Panc1 (cell line): ENCODE results near the gene RABL3. TPM values are rescaled to one million over a fixed set of nuclear protein-coding genes. Genes with fewer than 3 reads are reported as not detected.

Experiments used
- ATAC-seq: fragments of 200-7000 bp; cut with Tn5 transposase; 2 replicates; pipeline ENCODE4 v1.9.1; 2020; ENCODE audit warnings: mild to moderate bottlenecking, moderate library complexity
- BruUV-seq: library from RNA; stranded (reverse); fragments of 400-500 nt; replicated peaks from 2 replicates; lab custom pipeline; 2021; lab: Mats Ljungman, UMichigan
- CTCF ChIA-PET: fragments of 300-600 bp; sonication (Branson Sonifier 250); formaldehyde crosslinking; loops from one replicate; lab custom pipeline; 2022; ENCODE audit warnings: antibody characterized with exemption; lab: Charles Lee
- POLR2A ChIA-PET: fragments of 300-600 bp; sonication (Branson Sonifier 250); formaldehyde crosslinking; loops from one replicate; lab custom pipeline; 2022; ENCODE audit warnings: antibody characterized with exemption; lab: Charles Lee
- DNase-seq: peaks from one replicate; pipeline ENCODE4 v3.0.0-alpha.2; 2010; ENCODE audit warnings: low read depth, low spot score
- H3K27ac ChIP-seq: 2 replicates; pipeline ENCODE4 v1.5.1; 2011; ENCODE audit warnings: mild to moderate bottlenecking, low read length, inconsistent platforms
- H3K27me3 ChIP-seq: fragments of 200-500 bp; sonication (Bioruptor generic); 2 replicates; pipeline ENCODE4 v1.6.0; 2014; ENCODE audit warnings: low read length, inconsistent platforms; ENCODE audit not compliant: control insufficient read depth, insufficient read depth
- H3K36me3 ChIP-seq: fragments of 200-500 bp; sonication (Bioruptor generic); 2 replicates; pipeline ENCODE4 v1.5.1; 2014; ENCODE audit warnings: inconsistent platforms, mild to moderate bottlenecking, low read length, moderate library complexity; ENCODE audit not compliant: control insufficient read depth, insufficient read depth
- H3K4me1 ChIP-seq: 2 replicates; pipeline ENCODE4 v1.5.1; 2011; ENCODE audit warnings: inconsistent platforms, mild to moderate bottlenecking, low read length, moderate library complexity; ENCODE audit not compliant: control insufficient read depth, insufficient read depth
- H3K4me3 ChIP-seq, 2 experiments: 2 replicates each; pipeline ENCODE4 v1.5.1; 2011 to 2012; ENCODE audit warnings: low read depth in 2 of 2, low read length in 2 of 2, mild to moderate bottlenecking in 2 of 2, inconsistent platforms in 1 of 2, moderate library complexity in 1 of 2
- H3K9me3 ChIP-seq: fragments of 200-500 bp; sonication (Bioruptor generic); 2 replicates; pipeline ENCODE4 v1.5.1; 2014; ENCODE audit warnings: low read depth, mild to moderate bottlenecking, inconsistent platforms, low read length, moderate library complexity; ENCODE audit not compliant: control insufficient read depth, insufficient read depth
- CTCF ChIP-seq: fragments of 450-650 bp; IDR thresholded peaks from 2 replicates; pipeline ENCODE4 v1.5.1; 2017; ENCODE audit warnings: mild to moderate bottlenecking
- POLR2AphosphoS5 ChIP-seq: IDR thresholded peaks from 2 replicates; pipeline ENCODE4 v1.6.1; 2012; ENCODE audit warnings: mild to moderate bottlenecking, low read depth, low read length, moderate library complexity
- REST ChIP-seq, 2 experiments: IDR thresholded peaks; 2 replicates each; pipeline ENCODE4 v1.6.1; 2011 to 2012; ENCODE audit warnings: low read depth in 2 of 2, control low read depth in 1 of 2, low read length in 1 of 2, mild to moderate bottlenecking in 1 of 2, moderate library complexity in 1 of 2; ENCODE audit not compliant: insufficient read depth in 1 of 2
- SIN3A ChIP-seq: IDR thresholded peaks from 2 replicates; pipeline ENCODE4 v1.6.1; 2012; ENCODE audit warnings: low read depth, mild to moderate bottlenecking, low read length, moderate library complexity, borderline replicate concordance; ENCODE audit not compliant: insufficient read depth
- TCF7L2 ChIP-seq: IDR thresholded peaks from 2 replicates; pipeline ENCODE4 v1.6.1; 2011; ENCODE audit warnings: mild to moderate bottlenecking, low read depth, low read length, inconsistent platforms
- in situ Hi-C: cut with HindIII; loops from 2 replicates; pipeline ENCODE4 v1.10.0; 2016; ENCODE audit warnings: low sequenced_read_pairs, low pct_unique_long_range_greater_than_20kb
- intact Hi-C: fragments of 100-400 bp; cut with micrococcal nuclease; formaldehyde crosslinking; loops from one replicate; pipeline ENCODE4 v1.10.0; 2022; ENCODE audit not compliant: unreplicated experiment
- total RNA-seq: library from RNA; stranded (reverse); gene quantifications from one replicate; pipeline ENCODE4 v1.2.1, GENCODE V29; 2021; ENCODE audit not compliant: unreplicated experiment

The RABL3 gene
- total RNA-seq, 1 experiment from 2014 or later = 15.8 TPM

- H3K27ac ChIP-seq = no peak overlapping the region
- no TSS peak for BruUV-seq
- CTCF ChIA-PET = interaction anchor here (0.6 kb wide), 1 partner anchor 13 kb away, joined by 3 read pairs; no protein-coding TSS in a partner anchor
- no peak for ATAC-seq
- no peaks in the 10 kb centered on the region for H3K27me3 ChIP-seq
- no peaks in the 10 kb centered on the region for H3K9me3 ChIP-seq
- TF ChIP-seq TCF7L2 = no peak
- TF ChIP-seq SIN3A = no peak
- no peak for TF ChIP-seq POLR2AphosphoS5
- TF ChIP-seq REST (IDR thresholded peaks at IDR 0.05; ENCODE audit: insufficient read depth in 1 of 2, low read depth in 2 of 2, low read length in 1 of 2) = no peak
- no peak for TF ChIP-seq CTCF
- no peak overlapping the region for H3K4me3 ChIP-seq
- POLR2A ChIA-PET = no interaction called here
- H3K36me3 ChIP-seq = peaks cover 11% of the 10 kb centered on the region
- in situ Hi-C loops = no loop called here
- intact Hi-C loops = no loop called here
- DNase-seq = no peak
- H3K4me1 ChIP-seq = no peaks in the 10 kb centered on the region
These were observed 10.5 kb upstream of the RABL3 start for GRCh38 chr3:120752865-120753264.

GRCh38 chr3:120752230-120752629, 9.9 kb upstream of the RABL3 start:
- no peak for DNase-seq
- no peak overlapping the region for H3K4me3 ChIP-seq
- H3K9me3 ChIP-seq = no peaks in the 10 kb centered on the region
- in situ Hi-C loops (no loop called here), intact Hi-C loops (no loop called here)
- no TSS peak for BruUV-seq
- no peak overlapping the region for H3K27ac ChIP-seq
- ChIA-PET CTCF (no interaction called here), POLR2A (no interaction called here)
- TF ChIP-seq POLR2AphosphoS5 = no peak
- TF ChIP-seq REST (IDR thresholded peaks at IDR 0.05; ENCODE audit: insufficient read depth in 1 of 2, low read depth in 2 of 2, low read length in 1 of 2) = no peak
- TF ChIP-seq TCF7L2 = no peak
- TF ChIP-seq CTCF = no peak
- TF ChIP-seq SIN3A = no peak
- H3K36me3 ChIP-seq = peaks cover 11% of the 10 kb centered on the region
- H3K27me3 ChIP-seq = no peaks in the 10 kb centered on the region
- no peak for ATAC-seq
- no peaks in the 10 kb centered on the region for H3K4me1 ChIP-seq
